ENCODE results near the gene NFATC3. TPM values are rescaled to one million over a fixed set of nuclear protein-coding genes. Genes with fewer than 3 reads are reported as not detected.

The NFATC3 gene
- total RNA-seq, 2 donors from 2014 or later = 27.4 to 30.1 TPM

GRCh38 chr16:68200088-68200783 is 115.1 kb downstream of the NFATC3 start:
- Histone ChIP-seq H3K4me3 (ENCODE audit: low read length) (no peak overlapping the region), H3K27me3 (ENCODE audit: control insufficient read depth, insufficient read depth, low read length, poor library complexity, severe bottlenecking) (no peaks in the 10 kb centered on the region), H3K27ac (ENCODE audit: low read depth, low read length) (no peak overlapping the region), H3K9ac (ENCODE audit: extremely low read depth, low read length, poor library complexity, severe bottlenecking) (no peak overlapping the region), H3K4me1 (ENCODE audit: control insufficient read depth, insufficient read depth, low read length) (no peaks in the 10 kb centered on the region), H3K9me3 (ENCODE audit: control insufficient read depth, low read length) (no peaks in the 10 kb centered on the region), H3K36me3 (ENCODE audit: control insufficient read depth, insufficient read depth, low read length) (no peaks in the 10 kb centered on the region)
- Mint-ChIP-seq H3K9me3 (no peaks in the 10 kb centered on the region), H3K4me3 (no peak overlapping the region), H3K36me3 (ENCODE audit: low read depth) (peaks cover 3% of the 10 kb centered on the region), H3K4me1 (peaks cover 4% of the 10 kb centered on the region), H3K27me3 (ENCODE audit: insufficient read depth) (no peaks in the 10 kb centered on the region), H3K27ac (no peak overlapping the region)
- WGBS, 2 experiments (ENCODE audit: insufficient coverage in 1 of 2, insufficient read length in 1 of 2) = 69 to 74% methylated on average over 3 of the region's 3 CpGs
- no peak for DNase-seq
- TF ChIP-seq, protein P1, sequence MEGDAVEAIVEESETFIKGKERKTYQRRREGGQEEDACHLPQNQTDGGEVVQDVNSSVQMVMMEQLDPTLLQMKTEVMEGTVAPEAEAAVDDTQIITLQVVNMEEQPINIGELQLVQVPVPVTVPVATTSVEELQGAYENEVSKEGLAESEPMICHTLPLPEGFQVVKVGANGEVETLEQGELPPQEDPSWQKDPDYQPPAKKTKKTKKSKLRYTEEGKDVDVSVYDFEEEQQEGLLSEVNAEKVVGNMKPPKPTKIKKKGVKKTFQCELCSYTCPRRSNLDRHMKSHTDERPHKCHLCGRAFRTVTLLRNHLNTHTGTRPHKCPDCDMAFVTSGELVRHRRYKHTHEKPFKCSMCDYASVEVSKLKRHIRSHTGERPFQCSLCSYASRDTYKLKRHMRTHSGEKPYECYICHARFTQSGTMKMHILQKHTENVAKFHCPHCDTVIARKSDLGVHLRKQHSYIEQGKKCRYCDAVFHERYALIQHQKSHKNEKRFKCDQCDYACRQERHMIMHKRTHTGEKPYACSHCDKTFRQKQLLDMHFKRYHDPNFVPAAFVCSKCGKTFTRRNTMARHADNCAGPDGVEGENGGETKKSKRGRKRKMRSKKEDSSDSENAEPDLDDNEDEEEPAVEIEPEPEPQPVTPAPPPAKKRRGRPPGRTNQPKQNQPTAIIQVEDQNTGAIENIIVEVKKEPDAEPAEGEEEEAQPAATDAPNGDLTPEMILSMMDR (conservative IDR thresholded peaks at IDR 0.05) = no peak

- Histone ChIP-seq H3K9ac (ENCODE audit: extremely low read depth, low read length, poor library complexity, severe bottlenecking) (no peak overlapping the region), H3K4me1 (ENCODE audit: control insufficient read depth, insufficient read depth, low read length) (no peaks in the 10 kb centered on the region), H3K36me3 (ENCODE audit: control insufficient read depth, insufficient read depth, low read length) (no peaks in the 10 kb centered on the region), H3K27me3 (ENCODE audit: control insufficient read depth, insufficient read depth, low read length, poor library complexity, severe bottlenecking) (no peaks in the 10 kb centered on the region), H3K9me3 (ENCODE audit: control insufficient read depth, low read length) (no peaks in the 10 kb centered on the region), H3K27ac (ENCODE audit: low read depth, low read length) (no peak overlapping the region), H3K4me3 (ENCODE audit: low read length) (no peak overlapping the region)
- H3K9me3 Mint-ChIP-seq = no peaks in the 10 kb centered on the region
- no peak overlapping the region for H3K27ac Mint-ChIP-seq
- DNase-seq = no peak
- peaks cover 4% of the 10 kb centered on the region for H3K4me1 Mint-ChIP-seq
- H3K36me3 Mint-ChIP-seq (ENCODE audit: low read depth) = peaks cover 2% of the 10 kb centered on the region
- TF ChIP-seq, protein P1 (conservative IDR thresholded peaks at IDR 0.05) = no peak
- H3K4me3 Mint-ChIP-seq = no peak overlapping the region
- no peaks in the 10 kb centered on the region for H3K27me3 Mint-ChIP-seq (ENCODE audit: insufficient read depth)
These were observed 116.9 kb downstream of the NFATC3 start for GRCh38 chr16:68202091-68202519.

DNA sequence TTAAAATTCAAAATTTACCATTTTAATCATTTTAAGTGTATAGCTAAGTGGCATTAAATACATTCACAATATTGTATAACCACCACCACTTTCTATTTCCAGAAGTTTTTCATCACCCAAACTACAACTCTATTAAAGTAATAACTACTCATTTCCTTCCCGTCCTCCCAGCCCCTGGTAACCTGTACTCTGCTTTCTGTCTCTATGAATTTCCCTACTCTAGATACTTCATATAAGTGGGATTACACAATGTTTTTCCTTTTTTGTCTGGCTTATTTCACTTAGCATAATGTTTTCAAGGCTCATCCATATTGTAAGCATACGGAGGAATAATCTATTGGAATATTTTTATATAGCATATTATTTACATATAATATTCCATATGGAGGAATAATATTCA is 121.1 kb downstream of the NFATC3 start:
- H3K4me1 ChIP-seq (ENCODE audit: control insufficient read depth, insufficient read depth, low read length) = no peaks in the 10 kb centered on the region
- TF ChIP-seq, protein P1 (conservative IDR thresholded peaks at IDR 0.05) = no peak
- H3K9me3 Mint-ChIP-seq = no peaks in the 10 kb centered on the region
- H3K9ac ChIP-seq (ENCODE audit: extremely low read depth, low read length, poor library complexity, severe bottlenecking) = no peak overlapping the region
- no peaks in the 10 kb centered on the region for H3K4me1 Mint-ChIP-seq
- no peak overlapping the region for H3K27ac ChIP-seq (ENCODE audit: low read depth, low read length)
- H3K27me3 Mint-ChIP-seq (ENCODE audit: insufficient read depth) = no peaks in the 10 kb centered on the region
- 97 to 100% methylated on average over 1 of the region's 2 CpGs for WGBS, 2 experiments (ENCODE audit: insufficient coverage in 1 of 2, insufficient read length in 1 of 2)
- H3K27me3 ChIP-seq (ENCODE audit: control insufficient read depth, insufficient read depth, low read length, poor library complexity, severe bottlenecking) = no peaks in the 10 kb centered on the region
- no peak overlapping the region for H3K4me3 Mint-ChIP-seq
- H3K36me3 ChIP-seq (ENCODE audit: control insufficient read depth, insufficient read depth, low read length) = no peaks in the 10 kb centered on the region
- H3K36me3 Mint-ChIP-seq (ENCODE audit: low read depth) = peaks cover 2% of the 10 kb centered on the region
- H3K27ac Mint-ChIP-seq = no peak overlapping the region
- H3K4me3 ChIP-seq (ENCODE audit: low read length) = no peak overlapping the region
- DNase-seq = no peak
- no peaks in the 10 kb centered on the region for H3K9me3 ChIP-seq (ENCODE audit: control insufficient read depth, low read length)
